KMS-11 (cell line): ENCODE data around the gene EEF2.

Experiments used
- H2AFZ ChIP-seq: fragments of 200-600 bp; sonication (generic); 2 replicates; pipeline ENCODE4 v1.6.1; 2016; ENCODE audit warnings: antibody characterized with exemption, mixed run types, low read depth
- H3K27ac ChIP-seq: fragments of 200-600 bp; sonication (generic); 2 replicates; pipeline ENCODE4 v1.6.1; 2016; ENCODE audit warnings: mild to moderate bottlenecking, mixed run types
- H3K27me3 ChIP-seq: fragments of 200-600 bp; sonication (generic); 2 replicates; pipeline ENCODE4 v1.6.1; 2017; ENCODE audit warnings: mild to moderate bottlenecking, low read depth, mixed run types, moderate library complexity; ENCODE audit not compliant: insufficient read depth
- H3K36me3 ChIP-seq: fragments of 200-600 bp; sonication (generic); 2 replicates; pipeline ENCODE4 v1.6.1; 2017; ENCODE audit warnings: mild to moderate bottlenecking, mixed run types; ENCODE audit not compliant: insufficient read depth
- H3K4me1 ChIP-seq: fragments of 200-600 bp; sonication (generic); 2 replicates; pipeline ENCODE4 v1.6.1; 2016; ENCODE audit warnings: mild to moderate bottlenecking, low read depth, mixed run types; ENCODE audit not compliant: poor library complexity, severe bottlenecking
- H3K4me2 ChIP-seq: fragments of 200-600 bp; sonication (generic); 2 replicates; pipeline ENCODE4 v1.7.0; 2016; ENCODE audit warnings: mild to moderate bottlenecking, mixed run types
- H3K4me3 ChIP-seq: fragments of 200-600 bp; sonication (generic); IDR thresholded peaks from 2 replicates; pipeline ENCODE4 v1.6.1; 2017; ENCODE audit warnings: low read depth, low read length, mixed read lengths; ENCODE audit not compliant: insufficient read depth
- H3K79me2 ChIP-seq: fragments of 200-600 bp; sonication (generic); 2 replicates; pipeline ENCODE4 v1.6.1; 2016; ENCODE audit warnings: low read depth, mixed run types; ENCODE audit not compliant: insufficient read depth
- H3K9ac ChIP-seq: fragments of 200-600 bp; sonication (generic); 2 replicates; pipeline ENCODE4 v1.6.1; 2016; ENCODE audit warnings: mild to moderate bottlenecking, mixed run types
- H4K20me1 ChIP-seq: fragments of 200-600 bp; sonication (generic); 2 replicates; pipeline ENCODE4 v1.6.1; 2016; ENCODE audit warnings: mild to moderate bottlenecking, mixed run types; ENCODE audit not compliant: insufficient read depth
- TF ChIP-seq, protein P1 (sequence below): fragments of 200-600 bp; sonication (generic); conservative IDR thresholded peaks from 2 replicates; pipeline ENCODE4 v1.6.1; 2017; ENCODE audit warnings: low read depth, mild to moderate bottlenecking, antibody characterized with exemption, low read length, moderate library complexity, mixed read lengths

The EEF2 gene

DNA sequence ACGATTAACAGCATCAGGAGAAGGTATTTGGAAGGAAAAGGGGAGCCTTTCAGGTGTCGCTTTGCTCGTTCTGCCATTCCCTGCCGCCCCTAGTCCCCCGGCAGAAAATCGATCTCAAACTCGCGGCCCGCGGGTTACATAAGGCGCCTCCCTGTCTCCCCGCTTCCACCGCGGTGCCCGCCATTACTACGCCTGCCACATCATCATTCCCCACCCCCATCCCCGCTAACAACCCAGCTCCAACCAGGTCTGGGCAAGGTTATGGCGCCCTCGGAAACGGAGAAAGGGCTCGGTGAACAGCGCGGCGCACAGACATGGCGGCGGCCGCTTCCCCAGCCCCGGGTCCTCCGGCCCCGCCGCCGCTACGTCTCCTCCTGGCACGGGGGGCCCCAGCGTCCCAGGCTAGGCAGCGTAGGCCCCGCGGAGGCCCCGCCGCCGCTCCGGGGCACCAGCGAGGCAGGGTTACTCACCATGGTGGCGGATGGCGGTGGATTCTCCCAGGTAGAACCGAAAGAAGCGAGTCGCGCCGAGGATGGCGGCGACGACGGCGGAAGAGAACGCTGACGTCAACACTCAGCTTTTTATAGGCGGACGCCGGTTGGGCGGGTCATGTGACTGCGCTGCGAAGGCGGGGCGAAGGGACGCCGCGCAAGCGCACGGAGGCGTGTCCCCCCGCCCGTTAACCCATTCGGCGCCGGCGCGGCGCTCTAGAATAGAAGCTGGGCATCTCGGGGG is at the start of gene EEF2:
Gene EEF2, minus strand, starts transcription at position 556 of the 735 bp plus-strand sequence. Its CDS starts 83 bp downstream, at position 473.
- no peaks in the 10 kb centered on the region for H3K27me3 ChIP-seq
- H4K20me1 ChIP-seq: peaks cover 25% of the 10 kb centered on the region
- H3K9ac ChIP-seq: peak within 1 kb of the TSS; percentile 97
- H3K27ac ChIP-seq: peak within 1 kb of the TSS; percentile 94
- peaks cover 56% of the 10 kb centered on the region for H3K79me2 ChIP-seq
- H3K36me3 ChIP-seq: peaks cover 39% of the 10 kb centered on the region
- peak within 1 kb of the TSS; percentile 80 for H2AFZ ChIP-seq
- H3K4me2 ChIP-seq: peak within 1 kb of the TSS; percentile 94
- H3K4me1 ChIP-seq: peaks cover 46% of the 10 kb centered on the region
- TF ChIP-seq, protein P1, sequence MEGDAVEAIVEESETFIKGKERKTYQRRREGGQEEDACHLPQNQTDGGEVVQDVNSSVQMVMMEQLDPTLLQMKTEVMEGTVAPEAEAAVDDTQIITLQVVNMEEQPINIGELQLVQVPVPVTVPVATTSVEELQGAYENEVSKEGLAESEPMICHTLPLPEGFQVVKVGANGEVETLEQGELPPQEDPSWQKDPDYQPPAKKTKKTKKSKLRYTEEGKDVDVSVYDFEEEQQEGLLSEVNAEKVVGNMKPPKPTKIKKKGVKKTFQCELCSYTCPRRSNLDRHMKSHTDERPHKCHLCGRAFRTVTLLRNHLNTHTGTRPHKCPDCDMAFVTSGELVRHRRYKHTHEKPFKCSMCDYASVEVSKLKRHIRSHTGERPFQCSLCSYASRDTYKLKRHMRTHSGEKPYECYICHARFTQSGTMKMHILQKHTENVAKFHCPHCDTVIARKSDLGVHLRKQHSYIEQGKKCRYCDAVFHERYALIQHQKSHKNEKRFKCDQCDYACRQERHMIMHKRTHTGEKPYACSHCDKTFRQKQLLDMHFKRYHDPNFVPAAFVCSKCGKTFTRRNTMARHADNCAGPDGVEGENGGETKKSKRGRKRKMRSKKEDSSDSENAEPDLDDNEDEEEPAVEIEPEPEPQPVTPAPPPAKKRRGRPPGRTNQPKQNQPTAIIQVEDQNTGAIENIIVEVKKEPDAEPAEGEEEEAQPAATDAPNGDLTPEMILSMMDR: no peak
- no peak within 1 kb of the TSS for H3K4me3 ChIP-seq

DNA sequence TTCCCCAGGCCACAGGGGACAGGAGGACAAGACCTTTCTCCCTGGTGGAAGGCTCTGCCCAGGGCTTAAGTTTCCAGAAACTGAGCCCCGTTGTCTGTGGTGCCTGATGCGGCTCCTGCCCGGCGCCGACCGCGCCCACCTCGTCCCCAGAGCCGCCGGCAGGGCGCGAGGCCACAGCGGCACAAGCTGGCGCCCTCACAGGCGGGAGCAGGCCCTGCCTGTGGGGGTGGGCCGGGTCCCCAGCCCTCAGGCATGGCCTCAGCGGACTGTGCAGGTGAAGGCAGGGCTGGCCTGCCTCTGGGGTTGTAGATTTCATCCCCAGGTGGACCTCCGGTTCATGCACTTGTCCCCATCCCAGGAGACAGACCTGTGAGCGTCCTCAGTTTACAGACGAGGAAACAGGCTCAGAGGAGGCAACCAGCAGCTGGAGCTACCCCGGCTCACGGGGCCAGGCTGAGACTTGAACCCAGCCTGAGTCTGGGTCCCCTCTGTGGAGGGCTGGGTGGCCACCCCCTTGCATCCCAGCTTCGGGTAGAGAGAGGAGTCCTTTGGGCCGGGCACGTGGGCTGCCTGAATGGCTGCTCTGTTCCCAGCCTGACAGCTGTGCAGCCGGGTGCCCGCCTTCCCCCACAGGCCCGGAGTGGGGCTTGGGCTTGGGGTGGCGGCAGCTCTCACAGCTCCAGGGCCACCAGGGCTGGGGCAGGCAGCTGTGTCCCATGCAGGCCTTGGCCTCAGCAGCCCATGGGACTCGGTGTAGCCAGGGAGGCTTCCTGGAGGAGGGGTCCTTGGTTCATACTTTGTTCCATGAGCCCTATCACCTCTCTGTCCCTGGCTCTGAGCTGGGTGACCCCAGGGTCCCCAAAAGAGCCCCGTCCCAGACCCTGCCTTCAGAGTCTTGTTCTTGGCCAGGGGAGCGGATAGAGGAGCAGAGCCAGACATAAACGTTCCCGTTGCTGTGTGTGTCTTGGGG is 49.1 kb upstream of the EEF2 start:
- H2AFZ ChIP-seq: no peak overlapping the region
- TF ChIP-seq, protein P1: no peak
- H3K4me1 ChIP-seq: no peaks in the 10 kb centered on the region
- H3K4me3 ChIP-seq: no peak overlapping the region
- no peak overlapping the region for H3K9ac ChIP-seq
- H3K27ac ChIP-seq: no peak overlapping the region
- no peaks in the 10 kb centered on the region for H3K36me3 ChIP-seq
- no peaks in the 10 kb centered on the region for H4K20me1 ChIP-seq
- no peaks in the 10 kb centered on the region for H3K79me2 ChIP-seq
- no peaks in the 10 kb centered on the region for H3K27me3 ChIP-seq
- H3K4me2 ChIP-seq: no peak overlapping the region

DNA sequence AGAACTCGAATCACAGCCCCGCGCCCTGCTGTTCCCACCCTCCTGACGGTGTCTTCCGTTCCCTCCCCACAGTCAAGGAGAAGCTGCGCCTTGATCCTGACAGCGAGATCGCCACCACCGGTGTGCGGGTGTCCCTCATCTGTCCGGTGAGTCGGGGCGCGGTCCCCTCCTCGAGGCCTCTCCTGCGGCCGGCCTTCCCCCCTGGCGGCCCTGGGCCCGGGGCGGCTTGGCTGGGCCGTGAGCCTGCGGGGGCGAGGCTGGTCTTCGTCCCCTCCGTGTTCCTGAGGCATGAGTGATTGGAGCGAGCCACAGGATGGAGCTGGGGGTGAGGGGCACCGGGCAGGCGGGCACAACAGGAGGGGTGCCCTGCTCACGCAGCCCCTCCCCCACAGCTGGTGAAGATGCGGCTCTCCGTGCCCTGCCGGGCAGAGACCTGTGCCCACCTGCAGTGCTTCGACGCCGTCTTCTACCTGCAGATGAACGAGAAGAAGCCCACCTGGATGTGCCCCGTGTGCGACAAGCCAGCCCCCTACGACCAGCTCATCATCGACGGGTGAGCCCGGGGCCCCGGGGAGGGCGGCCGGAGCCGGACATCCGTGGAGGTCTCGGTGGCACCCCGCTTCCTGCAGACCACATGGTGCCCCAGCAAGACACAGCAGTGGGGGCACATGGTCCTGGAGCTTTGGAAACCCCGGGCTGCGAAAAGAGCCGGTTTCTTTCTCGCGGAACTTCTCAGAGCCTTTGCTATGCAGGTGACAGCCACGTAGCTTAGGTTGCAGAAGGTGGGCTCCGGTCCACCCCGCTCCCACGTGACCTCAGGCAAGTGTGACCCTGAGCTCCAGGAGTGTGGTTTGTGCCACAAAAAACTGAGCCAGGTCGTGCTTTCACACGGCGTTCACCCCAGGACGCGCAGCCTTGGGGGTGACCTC is 48.0 kb upstream of the EEF2 start:
- Histone ChIP-seq H3K4me3 (no peak overlapping the region), H3K27ac (no peak overlapping the region), H2AFZ (no peak overlapping the region), H3K36me3 (no peaks in the 10 kb centered on the region), H4K20me1 (no peaks in the 10 kb centered on the region), H3K79me2 (no peaks in the 10 kb centered on the region), H3K4me2 (no peak overlapping the region), H3K27me3 (no peaks in the 10 kb centered on the region), H3K9ac (no peak overlapping the region), H3K4me1 (no peaks in the 10 kb centered on the region)
- TF ChIP-seq, protein P1: no peak

DNA sequence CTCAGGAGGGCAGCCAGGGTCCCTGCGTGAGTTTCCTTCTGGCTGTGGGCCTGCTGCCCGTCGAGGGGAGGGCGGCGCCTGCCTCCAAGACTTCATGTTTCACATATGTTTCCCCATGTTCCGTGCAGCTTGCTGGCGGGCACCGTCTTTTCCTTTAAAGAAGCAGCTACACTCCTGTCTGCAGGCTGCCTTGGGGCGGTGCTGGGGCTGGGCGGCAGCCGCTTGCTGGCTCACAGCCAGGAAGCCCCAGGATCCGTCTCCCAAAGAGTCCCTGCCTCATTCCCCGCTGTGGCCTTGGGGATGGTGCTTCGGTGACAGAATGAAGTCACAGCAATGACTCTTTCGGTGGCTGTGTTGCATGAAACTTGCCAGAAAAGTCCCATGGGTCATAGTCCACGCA is 47.2 kb upstream of the EEF2 start:
- Histone ChIP-seq H4K20me1 (no peaks in the 10 kb centered on the region), H3K4me2 (no peak overlapping the region), H3K9ac (no peak overlapping the region), H3K27me3 (no peaks in the 10 kb centered on the region), H3K4me1 (no peaks in the 10 kb centered on the region), H3K79me2 (no peaks in the 10 kb centered on the region), H3K27ac (no peak overlapping the region), H2AFZ (no peak overlapping the region), H3K4me3 (no peak overlapping the region), H3K36me3 (no peaks in the 10 kb centered on the region)
- TF ChIP-seq, protein P1: no peak
